ENCODE results near the gene TET1. TPM values are rescaled to one million over a fixed set of nuclear protein-coding genes. Genes with fewer than 3 reads are reported as not detected.

TET1 gene
- polyA plus RNA-seq, 3 donors = 0.01 to 0.08 (median 0.06) TPM

- Mint-ChIP-seq H3K4me1 (no peaks in the 10 kb centered on the region), H3K27me3 (ENCODE audit: low read depth in 3 of 3) (no peaks in the 10 kb centered on the region), H3K9me3 (peaks cover 0 to 3% (median 0%) of the 10 kb centered on the region in 7 donors), H3K4me3 (no peak overlapping the region), H3K27ac (no peak overlapping the region), H3K36me3 (peaks cover 0 to 5% of the 10 kb centered on the region in 2 donors)
- Histone ChIP-seq H3K9me3 (replicated peaks in 1 of 2; ENCODE audit: control insufficient read depth in 1 of 2, insufficient read depth in 1 of 2, low read length in 2 of 2) (no peaks in the 10 kb centered on the region), H3K36me3 (replicated peaks in 1 of 2; ENCODE audit: control insufficient read depth in 1 of 2, insufficient read depth in 2 of 2, low read length in 2 of 2) (no peaks in the 10 kb centered on the region), H3K79me2 (ENCODE audit: insufficient read depth, low read length) (no peaks in the 10 kb centered on the region), H2AFZ (ENCODE audit: insufficient read depth, low read depth, low read length, poor library complexity, severe bottlenecking) (no peak overlapping the region), H3K4me2 (replicated peaks; ENCODE audit: extremely low read depth, low read length, poor library complexity, severe bottlenecking) (no peak overlapping the region), H3K27ac (ENCODE audit: low read depth in 1 of 2, low read length in 2 of 2) (no peak overlapping the region), H3K9ac (ENCODE audit: insufficient read depth, low read length, poor library complexity, severe bottlenecking) (no peak overlapping the region), H3K4me1 (ENCODE audit: control insufficient read depth in 1 of 2, insufficient read depth in 2 of 2, low read length in 2 of 2) (no peaks in the 10 kb centered on the region), H3K27me3 (ENCODE audit: control insufficient read depth in 2 of 2, insufficient read depth in 2 of 2, low read length in 2 of 2) (no peaks in the 10 kb centered on the region), H4K20me1 (ENCODE audit: insufficient read depth, low read length) (no peaks in the 10 kb centered on the region), H3K4me3 (replicated peaks in 1 of 3; ENCODE audit: low read depth in 2 of 3, low read length in 3 of 3) (no peak overlapping the region)
- WGBS (ENCODE audit: insufficient coverage) = no CpG with 5 or more reads among the region's 2 CpGs
- TF ChIP-seq CTCF (IDR thresholded peaks at IDR 0.05) = no peak
- intact Hi-C loops (cut with micrococcal nuclease) = no loop called here
- DNase-seq = no peak
Measured at GRCh38 chr10:68647672-68648341, 87.7 kb downstream of the TET1 start.

GRCh38 chr10:68655620-68656126 lies 95.5 kb downstream of the TET1 start:
- Histone ChIP-seq H3K9ac (ENCODE audit: insufficient read depth, low read length, poor library complexity, severe bottlenecking) (no peak overlapping the region), H3K36me3 (replicated peaks in 1 of 2; ENCODE audit: control insufficient read depth in 1 of 2, insufficient read depth in 2 of 2, low read length in 2 of 2) (no peaks in the 10 kb centered on the region), H3K4me3 (replicated peaks in 1 of 3; ENCODE audit: low read depth in 2 of 3, low read length in 3 of 3) (no peak overlapping the region), H3K79me2 (ENCODE audit: insufficient read depth, low read length) (no peaks in the 10 kb centered on the region), H3K27me3 (ENCODE audit: control insufficient read depth in 2 of 2, insufficient read depth in 2 of 2, low read length in 2 of 2) (no peaks in the 10 kb centered on the region), H2AFZ (ENCODE audit: insufficient read depth, low read depth, low read length, poor library complexity, severe bottlenecking) (no peak overlapping the region), H4K20me1 (ENCODE audit: insufficient read depth, low read length) (no peaks in the 10 kb centered on the region), H3K27ac (ENCODE audit: low read depth in 1 of 2, low read length in 2 of 2) (no peak overlapping the region), H3K9me3 (replicated peaks in 1 of 2; ENCODE audit: control insufficient read depth in 1 of 2, insufficient read depth in 1 of 2, low read length in 2 of 2) (no peaks in the 10 kb centered on the region), H3K4me2 (replicated peaks; ENCODE audit: extremely low read depth, low read length, poor library complexity, severe bottlenecking) (no peak overlapping the region), H3K4me1 (ENCODE audit: control insufficient read depth in 1 of 2, insufficient read depth in 2 of 2, low read length in 2 of 2) (no peaks in the 10 kb centered on the region)
- Mint-ChIP-seq H3K27me3 (ENCODE audit: low read depth in 3 of 3) (peaks cover 0 to 2% (median 0%) of the 10 kb centered on the region in 3 donors), H3K36me3 (no peaks in the 10 kb centered on the region), H3K9me3 (peaks cover 0 to 5% (median 0%) of the 10 kb centered on the region in 7 donors), H3K27ac (no peak overlapping the region), H3K4me1 (no peaks in the 10 kb centered on the region), H3K4me3 (no peak overlapping the region)
- DNase-seq = no peak
- TF ChIP-seq CTCF (IDR thresholded peaks at IDR 0.05) = no peak
- intact Hi-C loops (cut with micrococcal nuclease) = no loop called here
- WGBS (ENCODE audit: insufficient coverage) = no CpG with 5 or more reads among the region's 3 CpGs

Measured in CD14-positive monocyte (primary cell).